Parathyroid adenoma (tissue), 2 donors: Measurements from ENCODE around the gene ADCY5.
"Not testable (repeated sequence)": the region's sequence is repeated elsewhere in the genome, so short reads cannot be mapped to it uniquely, and the experiment has no call there.

Source experiments
- H2AFZ ChIP-seq: fragments of 300-600 bp; sonication (generic); one replicate; pipeline ENCODE4 v1.7.0; 2017; ENCODE audit warnings: antibody characterized with exemption, mild to moderate bottlenecking
- H3K27ac ChIP-seq: fragments of 300-600 bp; sonication (generic); one replicate; pipeline ENCODE4 v1.7.0; 2017
- H3K27me3 ChIP-seq: fragments of 300-600 bp; sonication (generic); one replicate; pipeline ENCODE4 v1.7.0; 2017; ENCODE audit warnings: low read length; ENCODE audit not compliant: control insufficient read depth, insufficient read depth
- H3K36me3 ChIP-seq: fragments of 300-600 bp; sonication (generic); one replicate; pipeline ENCODE4 v1.7.0; 2017; ENCODE audit warnings: low read length; ENCODE audit not compliant: control insufficient read depth, insufficient read depth
- H3K4me1 ChIP-seq: fragments of 300-600 bp; sonication (generic); one replicate; pipeline ENCODE4 v1.7.0; 2017; ENCODE audit warnings: control low read depth
- H3K4me2 ChIP-seq: fragments of 300-600 bp; sonication (generic); one replicate; pipeline ENCODE4 v1.7.0; 2017; ENCODE audit warnings: low read length
- H3K4me3 ChIP-seq: fragments of 300-600 bp; sonication (generic); one replicate; pipeline ENCODE4 v1.7.0; 2017; ENCODE audit warnings: low read depth, low read length
- H3K79me2 ChIP-seq: fragments of 300-600 bp; sonication (generic); one replicate; pipeline ENCODE4 v1.7.0; 2017; ENCODE audit warnings: control low read depth
- H3K9ac ChIP-seq: fragments of 300-600 bp; sonication (generic); one replicate; pipeline ENCODE4 v1.7.0; 2017; ENCODE audit warnings: mild to moderate bottlenecking
- H3K9me3 ChIP-seq: fragments of 300-600 bp; sonication (generic); one replicate; pipeline ENCODE4 v1.7.0; 2017; ENCODE audit warnings: low read length; ENCODE audit not compliant: control insufficient read depth
- TF ChIP-seq, protein P1 (sequence below): fragments of 300-600 bp; sonication (generic); IDR thresholded peaks from one replicate; pipeline ENCODE4 v1.7.0; 2017; ENCODE audit warnings: antibody characterized with exemption, mild to moderate bottlenecking
- donor health status: primary hyperparathyroidism.

The ADCY5 gene

DNA sequence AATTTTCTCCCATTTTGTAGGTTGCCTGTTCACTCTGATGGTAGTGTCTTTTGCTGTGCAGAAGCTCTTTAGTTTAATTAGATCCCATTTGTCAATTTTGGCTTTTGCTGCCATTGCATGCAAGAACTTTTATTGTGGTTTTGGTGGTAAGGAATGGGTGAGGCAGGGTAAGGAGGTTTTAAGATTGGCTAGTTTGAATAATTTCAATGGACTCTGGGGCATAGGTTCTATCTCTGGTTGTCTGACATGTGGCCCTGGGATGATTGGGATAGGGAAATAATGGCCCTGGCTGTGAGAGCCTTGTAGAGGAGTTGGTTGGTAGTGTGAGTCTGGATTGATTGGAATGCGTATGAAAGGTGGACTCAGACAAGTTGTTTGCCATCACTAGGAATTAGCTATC, 209.1 kb downstream of the ADCY5 start:
- Histone ChIP-seq H3K4me2 (no peak overlapping the region), H3K27me3 (no peaks in the 10 kb centered on the region), H3K79me2 (no peaks in the 10 kb centered on the region), H3K27ac (no peak overlapping the region), H3K36me3 (no peaks in the 10 kb centered on the region), H2AFZ (no peak overlapping the region), H3K9ac (no peak overlapping the region), H3K4me3 (no peak overlapping the region), H3K4me1 (peaks cover 4% of the 10 kb centered on the region), H3K9me3 (no peaks in the 10 kb centered on the region)
- TF ChIP-seq, protein P1, sequence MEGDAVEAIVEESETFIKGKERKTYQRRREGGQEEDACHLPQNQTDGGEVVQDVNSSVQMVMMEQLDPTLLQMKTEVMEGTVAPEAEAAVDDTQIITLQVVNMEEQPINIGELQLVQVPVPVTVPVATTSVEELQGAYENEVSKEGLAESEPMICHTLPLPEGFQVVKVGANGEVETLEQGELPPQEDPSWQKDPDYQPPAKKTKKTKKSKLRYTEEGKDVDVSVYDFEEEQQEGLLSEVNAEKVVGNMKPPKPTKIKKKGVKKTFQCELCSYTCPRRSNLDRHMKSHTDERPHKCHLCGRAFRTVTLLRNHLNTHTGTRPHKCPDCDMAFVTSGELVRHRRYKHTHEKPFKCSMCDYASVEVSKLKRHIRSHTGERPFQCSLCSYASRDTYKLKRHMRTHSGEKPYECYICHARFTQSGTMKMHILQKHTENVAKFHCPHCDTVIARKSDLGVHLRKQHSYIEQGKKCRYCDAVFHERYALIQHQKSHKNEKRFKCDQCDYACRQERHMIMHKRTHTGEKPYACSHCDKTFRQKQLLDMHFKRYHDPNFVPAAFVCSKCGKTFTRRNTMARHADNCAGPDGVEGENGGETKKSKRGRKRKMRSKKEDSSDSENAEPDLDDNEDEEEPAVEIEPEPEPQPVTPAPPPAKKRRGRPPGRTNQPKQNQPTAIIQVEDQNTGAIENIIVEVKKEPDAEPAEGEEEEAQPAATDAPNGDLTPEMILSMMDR, result no peak

GRCh38 chr3:123239186-123239585, 209.7 kb downstream of the ADCY5 start:
- H3K4me2 ChIP-seq, H3K36me3 ChIP-seq, H3K9ac ChIP-seq, H2AFZ ChIP-seq, H3K79me2 ChIP-seq, H3K27ac ChIP-seq, H3K9me3 ChIP-seq, H3K27me3 ChIP-seq, H3K4me1 ChIP-seq, H3K4me3 ChIP-seq: not testable (repeated sequence)

- H3K4me1 ChIP-seq, result no peaks in the 10 kb centered on the region
- no peaks in the 10 kb centered on the region for H3K27me3 ChIP-seq
- H3K4me2 ChIP-seq, result no peak overlapping the region
- H3K27ac ChIP-seq, result no peak overlapping the region
- no peaks in the 10 kb centered on the region for H3K79me2 ChIP-seq
- no peaks in the 10 kb centered on the region for H3K9me3 ChIP-seq
- TF ChIP-seq, protein P1, result no peak
- no peak overlapping the region for H2AFZ ChIP-seq
- H3K36me3 ChIP-seq, result no peaks in the 10 kb centered on the region
- H3K9ac ChIP-seq, result no peak overlapping the region
- H3K4me3 ChIP-seq, result no peak overlapping the region
Measured at GRCh38 chr3:123236902-123237301, 212.0 kb downstream of the ADCY5 start.
